Esophagus muscularis mucosa (tissue), 4 donors: ENCODE measurements around the gene NR1I3.

Experiments used
- CTCF ChIP-seq, 3 experiments: fragments of 200-600 bp in 2 of 3; fragments of 450-650 bp in 1 of 3; sonication (generic) in 2 of 3; IDR thresholded peaks; one replicate each; pipeline ENCODE4 v1.5.1; 2017 to 2019; ENCODE audit warnings: antibody characterized with exemption in 3 of 3, mild to moderate bottlenecking in 2 of 3, moderate library complexity in 1 of 3
- EP300 ChIP-seq: sonication (generic); formaldehyde crosslinking; IDR thresholded peaks from one replicate; pipeline ENCODE4 v1.6.1; 2017; ENCODE audit warnings: antibody characterized with exemption
- POLR2A ChIP-seq: fragments of 450-650 bp; IDR thresholded peaks from one replicate; pipeline ENCODE4 v1.6.1; 2017; ENCODE audit warnings: antibody characterized with exemption, moderate library complexity, mild to moderate bottlenecking, low read depth
- POLR2AphosphoS5 ChIP-seq, 2 donors: sonication (generic); formaldehyde crosslinking; IDR thresholded peaks; one replicate each; pipeline ENCODE4 v1.6.1; 2017; ENCODE audit warnings: antibody characterized with exemption in 2 of 2

GRCh38 chr1:161197560-161198193 lies 40.3 kb downstream of the NR1I3 start:
- no peak for TF ChIP-seq CTCF (IDR thresholded peaks at IDR 0.05)
- TF ChIP-seq POLR2AphosphoS5 (IDR thresholded peaks at IDR 0.05), result no peak
- TF ChIP-seq POLR2A, result no peak
- no peak for TF ChIP-seq EP300
